A549 (cell line): ENCODE data around the gene CECR2. TPM values are rescaled to one million over a fixed set of nuclear protein-coding genes. Genes with fewer than 3 reads are reported as not detected.

Experiments used
- ATAC-seq, 2 experiments: fragments of 200-7000 bp in 1 of 2; fragments of >200 bp in 1 of 2; cut with Nextera tagmentation in 1 of 2; cut with Tn5 transposase in 1 of 2; 3 replicates each; pipeline versions ENCODE4 v1.8.0 to v1.9.1; 2018 to 2020; ENCODE audit warnings: mild to moderate bottlenecking in 1 of 2, moderate library complexity in 1 of 2
- CTCF ChIA-PET: fragments of 300-600 bp; sonication (Branson Sonifier 250); formaldehyde crosslinking; extraction: SDS; loops from one replicate; lab custom pipeline; 2021; ENCODE audit warnings: antibody characterized with exemption, inconsistent platforms; lab: Yijun Ruan, JAX
- POLR2A ChIA-PET: fragments of 350-600 bp; formaldehyde crosslinking; extraction: SDS; loops from one replicate; lab custom pipeline; 2021; ENCODE audit warnings: antibody characterized with exemption, inconsistent platforms; lab: Yijun Ruan, JAX
- DNase-seq, 2 experiments: peaks; one replicate each; pipeline versions ENCODE4 v3.0.0 to v3.0.0-alpha.2; 2011 to 2016; ENCODE audit warnings: low read depth in 1 of 2, low spot score in 1 of 2
- FAIRE-seq: peaks from 2 replicates; lab custom pipeline; 2011; peaks lifted over from hg19 to GRCh38; lab: Jason Lieb, UNC
- H3K27ac ChIP-seq, 2 experiments: fragments of >200 bp; sonication (Bioruptor Twin); formaldehyde crosslinking; 3 replicates each; pipeline ENCODE4 v1.5.1; 2016 to 2017
- H3K4me1 ChIP-seq: fragments of >200 bp; sonication (Bioruptor Twin); formaldehyde crosslinking; 3 replicates; pipeline ENCODE4 v1.6.1; 2016
- H3K4me2 ChIP-seq: fragments of >200 bp; sonication (Bioruptor Twin); formaldehyde crosslinking; 3 replicates; pipeline ENCODE4 v1.6.1; 2016
- H3K4me3 ChIP-seq: fragments of >200 bp; sonication (Bioruptor Twin); formaldehyde crosslinking; 3 replicates; pipeline ENCODE4 v1.5.1; 2016
- H3K9me3 ChIP-seq: fragments of >200 bp; sonication (Bioruptor Twin); formaldehyde crosslinking; 3 replicates; pipeline ENCODE4 v1.6.1; 2016
- CBX8 ChIP-seq: fragments of 200-600 bp; sonication (generic); IDR thresholded peaks from 2 replicates; pipeline ENCODE4 v1.6.1; 2016
- CHD2 ChIP-seq: fragments of 150-350 bp; IDR thresholded peaks from 2 replicates; pipeline ENCODE4 v1.6.1; 2014; ENCODE audit warnings: low read length; ENCODE audit not compliant: partially characterized antibody
- CHD4 ChIP-seq: fragments of 200-600 bp; sonication (generic); IDR thresholded peaks from 2 replicates; pipeline ENCODE4 v1.6.1; 2016; ENCODE audit warnings: antibody characterized with exemption, mild to moderate bottlenecking, borderline replicate concordance
- EHMT2 ChIP-seq: fragments of 200-600 bp; sonication (generic); IDR thresholded peaks from 2 replicates; pipeline ENCODE4 v1.6.1; 2016; ENCODE audit warnings: antibody characterized with exemption, low read depth, mild to moderate bottlenecking, moderate library complexity
- FOSB ChIP-seq: fragments of 250-450 bp; sonication (Bioruptor Pico); IDR thresholded peaks from 2 replicates; pipeline ENCODE4 v1.5.0; 2020; ENCODE audit warnings: mild to moderate bottlenecking, moderate library complexity
- FOSL2 ChIP-seq, 2 experiments: fragments of 450-650 bp in 1 of 2; fragments of >200 bp in 1 of 2; sonication (Bioruptor Twin) in 1 of 2; formaldehyde crosslinking; IDR thresholded peaks; 2 replicates each; pipeline versions ENCODE4 v1.5.0 to v1.6.1; 2016 to 2020; ENCODE audit warnings: mild to moderate bottlenecking in 1 of 2, moderate library complexity in 1 of 2
- GATA3 ChIP-seq: IDR thresholded peaks from 2 replicates; pipeline ENCODE4 v1.6.1; 2012; ENCODE audit warnings: borderline replicate concordance
- HEYL ChIP-seq: fragments of 250-450 bp; sonication (Bioruptor Pico); IDR thresholded peaks from 2 replicates; pipeline ENCODE4 v1.8.0; 2021; ENCODE audit warnings: mild to moderate bottlenecking, moderate library complexity
- HOXB13 ChIP-seq: fragments of 250-450 bp; sonication (Bioruptor Pico); IDR thresholded peaks from 2 replicates; pipeline ENCODE4 v1.5.0; 2020; ENCODE audit warnings: low read depth, mild to moderate bottlenecking, moderate library complexity
- MAFK ChIP-seq: fragments of 450-650 bp; IDR thresholded peaks from 2 replicates; pipeline ENCODE4 v1.6.1; 2014; ENCODE audit not compliant: partially characterized antibody
- NPAS2 ChIP-seq: fragments of 250-450 bp; sonication (Bioruptor Pico); IDR thresholded peaks from 2 replicates; pipeline ENCODE4 v1.8.0; 2022; ENCODE audit warnings: mild to moderate bottlenecking, moderate library complexity, borderline replicate concordance
- NR3C1 ChIP-seq: fragments of >200 bp; sonication (Bioruptor Twin); formaldehyde crosslinking; IDR thresholded peaks from 3 replicates; pipeline ENCODE4 v1.6.1; 2017
- PBX3 ChIP-seq: IDR thresholded peaks from 2 replicates; pipeline ENCODE4 v1.6.1; 2012
- PHF8 ChIP-seq: fragments of 200-600 bp; sonication (generic); IDR thresholded peaks from 2 replicates; pipeline ENCODE4 v1.6.1; 2016; ENCODE audit warnings: low read depth, mild to moderate bottlenecking, antibody characterized with exemption, moderate library complexity, borderline replicate concordance
- POLR2AphosphoS2 ChIP-seq: conservative IDR thresholded peaks from 2 replicates; pipeline ENCODE4 v1.6.1; 2012; ENCODE audit warnings: low read length, improper control_type of control experiment, inconsistent platforms
- RAD21 ChIP-seq, 2 experiments: fragments of >200 bp in 1 of 2; sonication (Bioruptor Twin) in 1 of 2; formaldehyde crosslinking in 1 of 2; IDR thresholded peaks in 1 of 2; conservative IDR thresholded peaks in 1 of 2; 2 replicates in 1 of 2; 3 replicates in 1 of 2; pipeline ENCODE4 v1.6.1; 2012 to 2018; ENCODE audit warnings: inconsistent platforms in 1 of 2
- RCOR1 ChIP-seq: fragments of 150-350 bp; IDR thresholded peaks from 2 replicates; pipeline ENCODE4 v1.6.1; 2014; ENCODE audit warnings: antibody characterized with exemption, low read length, low read depth
- RFX5 ChIP-seq: fragments of 450-650 bp; IDR thresholded peaks from 2 replicates; pipeline ENCODE4 v1.7.1; 2014; ENCODE audit warnings: antibody characterized with exemption, mild to moderate bottlenecking, moderate library complexity
- TFCP2L1 ChIP-seq: fragments of 250-450 bp; sonication (Bioruptor Pico); IDR thresholded peaks from 2 replicates; pipeline ENCODE4 v1.5.0; 2021; ENCODE audit warnings: mild to moderate bottlenecking
- USF2 ChIP-seq: fragments of 450-650 bp; IDR thresholded peaks from 2 replicates; pipeline ENCODE4 v1.6.1; 2014; ENCODE audit warnings: antibody characterized with exemption
- WGBS: methylation state at CpG from one replicate; pipeline ENCODE4 v1.1.6; 2017; ENCODE audit errors: missing lambda C conversion rate; 5-methylcytosine and 5-hydroxymethylcytosine counted together
- polyA plus RNA-seq, 4 experiments: library from polyadenylated mRNA; depleted of rRNA in 3 of 4; stranded (reverse); fragments of >200 nt; fragmentation: RNase III in 1 of 4; extraction: RNeasy Plus Mini Kit Qiagen cat#74134 plus additional on column Dnase treatment in 1 of 4; gene quantifications; 2 replicates in 3 of 4; 3 replicates in 1 of 4; pipeline ENCODE4 v1.2.3, GENCODE V29; 2011 to 2017
- TF ChIP-seq, protein P1 (sequence below): IDR thresholded peaks from 2 replicates; pipeline ENCODE4 v1.6.1; 2012; ENCODE audit warnings: low read depth, borderline replicate concordance
- TF ChIP-seq, protein P2 (sequence below): fragments of 250-450 bp; sonication (Bioruptor Pico); IDR thresholded peaks from 2 replicates; pipeline ENCODE4 v1.5.0; 2021; ENCODE audit warnings: mild to moderate bottlenecking, moderate library complexity, borderline replicate concordance

CECR2 gene
- polyA plus RNA-seq, 2 of the 4 experiments (the other 2 are of a cell fraction): 0.01 to 0.06 TPM

DNA sequence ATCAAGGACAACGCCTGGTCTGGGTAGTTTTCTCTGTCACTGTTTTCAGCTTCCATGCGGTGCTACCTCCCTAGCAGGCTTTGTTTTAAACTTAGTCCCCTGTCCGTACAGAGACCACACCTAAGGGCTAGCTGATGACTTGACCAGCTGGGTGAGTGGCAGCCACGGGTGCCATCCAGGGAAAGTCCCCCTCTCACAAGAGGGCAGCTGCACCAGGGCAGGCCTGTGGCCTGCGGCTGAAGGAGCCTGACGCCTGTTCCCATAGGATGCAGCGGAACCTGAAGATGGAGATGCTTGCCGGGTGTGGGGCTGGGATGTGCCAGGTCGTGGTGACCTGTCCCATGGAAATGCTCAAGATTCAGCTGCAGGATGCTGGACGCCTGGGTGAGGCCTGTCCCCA is 213.9 kb downstream of the CECR2 start:
- TF ChIP-seq FOSB: no peak
- TF ChIP-seq TFCP2L1 (CRISPR knock-in tag): no peak
- no peak for TF ChIP-seq GATA3
- no peak for TF ChIP-seq CBX8
- no peak for TF ChIP-seq POLR2AphosphoS2
- no peak for TF ChIP-seq RCOR1
- TF ChIP-seq NPAS2 (CRISPR knock-in tag): no peak
- TF ChIP-seq MAFK: no peak
- TF ChIP-seq, all 56 proteins: peak for 0
- no peak overlapping the region for H3K27ac ChIP-seq
- ATAC-seq (no peak), FAIRE-seq (no peak), DNase-seq (no peak)
- WGBS: 81% methylated on average over 8 of the region's 10 CpGs
- CTCF ChIA-PET: interaction anchor here (0.7 kb wide), 2 partner anchors 24 to 25 kb away, joined by 3 read pairs; no protein-coding TSS in a partner anchor
- H3K9me3 ChIP-seq: no peaks in the 10 kb centered on the region
- H3K4me3 ChIP-seq: no peak overlapping the region
- POLR2A ChIA-PET: no interaction called here
- H3K4me1 ChIP-seq: no peaks in the 10 kb centered on the region
- H3K4me2 ChIP-seq: no peak overlapping the region

GRCh38 chr22:17586831-17587440 is 217.7 kb downstream of the CECR2 start:
- TF ChIP-seq GATA3: no peak
- no peak for TF ChIP-seq NR3C1
- TF ChIP-seq HEYL: no peak
- no peak for TF ChIP-seq RCOR1
- TF ChIP-seq, protein P1, sequence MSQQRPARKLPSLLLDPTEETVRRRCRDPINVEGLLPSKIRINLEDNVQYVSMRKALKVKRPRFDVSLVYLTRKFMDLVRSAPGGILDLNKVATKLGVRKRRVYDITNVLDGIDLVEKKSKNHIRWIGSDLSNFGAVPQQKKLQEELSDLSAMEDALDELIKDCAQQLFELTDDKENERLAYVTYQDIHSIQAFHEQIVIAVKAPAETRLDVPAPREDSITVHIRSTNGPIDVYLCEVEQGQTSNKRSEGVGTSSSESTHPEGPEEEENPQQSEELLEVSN: no peak
- no peak for TF ChIP-seq PHF8
- TF ChIP-seq CHD4: no peak
- TF ChIP-seq RFX5: no peak
- TF ChIP-seq RAD21 (conservative IDR thresholded peaks at IDR 0.05 in 1 of 2, IDR thresholded peaks at IDR 0.05 in 1 of 2): no peak
- TF ChIP-seq, protein P2, sequence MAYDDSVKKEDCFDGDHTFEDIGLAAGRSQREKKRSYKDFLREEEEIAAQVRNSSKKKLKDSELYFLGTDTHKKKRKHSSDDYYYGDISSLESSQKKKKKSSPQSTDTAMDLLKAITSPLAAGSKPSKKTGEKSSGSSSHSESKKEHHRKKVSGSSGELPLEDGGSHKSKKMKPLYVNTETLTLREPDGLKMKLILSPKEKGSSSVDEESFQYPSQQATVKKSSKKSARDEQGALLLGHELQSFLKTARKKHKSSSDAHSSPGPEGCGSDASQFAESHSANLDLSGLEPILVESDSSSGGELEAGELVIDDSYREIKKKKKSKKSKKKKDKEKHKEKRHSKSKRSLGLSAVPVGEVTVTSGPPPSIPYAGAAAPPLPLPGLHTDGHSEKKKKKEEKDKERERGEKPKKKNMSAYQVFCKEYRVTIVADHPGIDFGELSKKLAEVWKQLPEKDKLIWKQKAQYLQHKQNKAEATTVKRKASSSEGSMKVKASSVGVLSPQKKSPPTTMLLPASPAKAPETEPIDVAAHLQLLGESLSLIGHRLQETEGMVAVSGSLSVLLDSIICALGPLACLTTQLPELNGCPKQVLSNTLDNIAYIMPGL (CRISPR knock-in tag): no peak
- TF ChIP-seq PBX3: no peak
- Histone ChIP-seq H3K27ac (no peak overlapping the region), H3K4me1 (no peaks in the 10 kb centered on the region), H3K9me3 (no peaks in the 10 kb centered on the region), H3K4me3 (no peak overlapping the region), H3K4me2 (no peak overlapping the region)
- ATAC-seq (peak in 1 of 2 experiments; percentile 20; a peak in 2 of 6 replicates), FAIRE-seq (no peak), DNase-seq (no peak)
- 86% methylated on average over 14 of the region's 14 CpGs for WGBS
- CTCF ChIA-PET: interaction anchor here (1.4 to 3.5 kb wide), 2 partner anchors 8 to 28 kb away, joined by 3 to 14 read pairs; no protein-coding TSS in a partner anchor
- POLR2A ChIA-PET: no interaction called here

DNA sequence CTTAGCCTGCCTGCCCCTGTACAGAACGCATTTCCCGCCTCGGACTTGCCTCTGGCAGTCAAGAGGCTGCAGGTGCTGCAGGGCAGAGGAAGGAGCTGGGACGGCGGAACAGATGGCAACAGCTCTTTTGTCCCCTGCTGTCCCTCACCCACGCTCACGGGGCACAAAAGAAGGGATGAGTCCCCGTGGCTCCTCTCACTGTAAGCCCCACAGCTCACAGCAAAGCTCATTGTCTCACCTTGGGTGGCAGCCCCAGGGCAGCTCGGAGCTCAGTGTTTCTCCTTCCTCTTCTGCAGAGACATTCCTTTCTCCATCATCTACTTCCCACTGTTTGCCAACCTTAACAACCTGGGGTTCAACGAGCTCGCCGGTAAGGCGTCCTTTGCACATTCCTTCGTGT is 218.4 kb downstream of the CECR2 start:
- Histone ChIP-seq H3K4me3 (no peak overlapping the region), H3K4me1 (no peaks in the 10 kb centered on the region), H3K9me3 (no peaks in the 10 kb centered on the region)
- ATAC-seq (no peak), FAIRE-seq (no peak)
- TF ChIP-seq CHD4: no peak
- no peak for TF ChIP-seq CBX8
- TF ChIP-seq FOSL2 (IDR thresholded peaks at IDR 0.05): no peak
- no peak for TF ChIP-seq FOSL2 (CRISPR knock-in tag; IDR thresholded peaks at IDR 0.05)
- TF ChIP-seq CHD2: no peak
- no peak for TF ChIP-seq HOXB13 (CRISPR knock-in tag)
- no peak for TF ChIP-seq USF2
- no peak for TF ChIP-seq PHF8
- TF ChIP-seq EHMT2: no peak
- TF ChIP-seq, all 56 proteins: peak for 0
- no peak overlapping the region for H3K27ac ChIP-seq
- H3K4me2 ChIP-seq: no peak overlapping the region
- DNase-seq: no peak
- POLR2A ChIA-PET: no interaction called here
- WGBS: 88% methylated on average over 14 of the region's 14 CpGs
- CTCF ChIA-PET: interaction anchor here (1.2 to 3.5 kb wide), 3 partner anchors 9 to 31 kb away, joined by 3 to 14 read pairs (median 3); no protein-coding TSS in a partner anchor
